HepG2 (cell line): ENCODE data around the gene WWTR1. TPM values are rescaled to one million over a fixed set of nuclear protein-coding genes. Genes with fewer than 3 reads are reported as not detected.

Experiments
- ATAC-seq: fragments of 200-7000 bp; cut with Tn5 transposase; 3 replicates; pipeline ENCODE4 v1.9.1; 2020; ENCODE audit warnings: mild to moderate bottlenecking, moderate library complexity
- BruUV-seq: library from RNA; stranded (reverse); fragments of 400-500 nt; replicated peaks from 2 replicates; lab custom pipeline; 2021; lab: Mats Ljungman, UMichigan
- CTCF ChIA-PET: fragments of 300-600 bp; formaldehyde crosslinking; extraction: SDS; loops from one replicate; lab custom pipeline; 2021; ENCODE audit warnings: low total read pairs, inconsistent platforms, low intra/inter-chr PET ratio; lab: Yijun Ruan, JAX
- POLR2A ChIA-PET: fragments of 350-600 bp; sonication (Branson Sonifier 250); formaldehyde crosslinking; loops from one replicate; lab custom pipeline; 2020; ENCODE audit warnings: antibody characterized with exemption, inconsistent platforms; lab: Yijun Ruan, JAX
- DNase-seq: peaks from one replicate; pipeline ENCODE4 v3.0.0-alpha.2; 2015; ENCODE audit warnings: low spot score
- FAIRE-seq: peaks from 3 replicates; lab custom pipeline; 2011; peaks lifted over from hg19 to GRCh38; lab: Jason Lieb, UNC
- H2AFZ ChIP-seq: one replicate; pipeline ENCODE4 v1.6.1; 2011; ENCODE audit warnings: low read length, inconsistent platforms
- H3K27ac ChIP-seq: fragments of 300-600 bp; 3 replicates; pipeline ENCODE4 v1.8.0; 2011; ENCODE audit warnings: mixed run types, mild to moderate bottlenecking, mixed read lengths, low read length, inconsistent platforms; ENCODE audit not compliant: insufficient read depth; ENCODE audit errors: extremely low read length
- H3K27me3 ChIP-seq, 2 experiments: fragments of 200-600 bp in 1 of 2; 2 replicates in 1 of 2; 3 replicates in 1 of 2; pipeline versions ENCODE4 v1.6.0 to v1.8.0; 2011; ENCODE audit warnings: low read length in 2 of 2, mild to moderate bottlenecking in 2 of 2, moderate library complexity in 2 of 2, inconsistent platforms in 1 of 2; ENCODE audit not compliant: insufficient read depth in 2 of 2, control insufficient read depth in 1 of 2
- H3K36me3 ChIP-seq, 2 experiments: fragments of 200-600 bp in 1 of 2; replicated peaks in 1 of 2; 2 replicates in 1 of 2; 3 replicates in 1 of 2; pipeline versions ENCODE4 v1.5.1 to v1.8.0; 2011; ENCODE audit warnings: low read length in 2 of 2, inconsistent platforms in 1 of 2; ENCODE audit not compliant: insufficient read depth in 2 of 2, control insufficient read depth in 1 of 2
- H3K4me1 ChIP-seq: 2 replicates; pipeline ENCODE4 v1.5.1; 2012; ENCODE audit warnings: low read length, inconsistent platforms; ENCODE audit not compliant: insufficient read depth
- H3K4me2 ChIP-seq: 2 replicates; pipeline ENCODE4 v1.6.0; 2011; ENCODE audit warnings: low read depth, low read length, inconsistent platforms
- H3K4me3 ChIP-seq, 3 experiments: fragments of 200-600 bp in 1 of 3; sonication (generic), shearing (Covaris generic) in 1 of 3; replicated peaks in 1 of 3; 2 replicates each; pipeline ENCODE4 v1.5.1; 2011 to 2016; ENCODE audit warnings: low read length in 3 of 3, inconsistent platforms in 2 of 3, low read depth in 2 of 3, mild to moderate bottlenecking in 2 of 3, control low read depth in 1 of 3, mixed read lengths in 1 of 3; ENCODE audit not compliant: insufficient read depth in 1 of 3
- H3K79me2 ChIP-seq: one replicate; pipeline ENCODE4 v1.6.1; 2011; ENCODE audit warnings: low read length, inconsistent platforms; ENCODE audit not compliant: insufficient read depth
- H3K9ac ChIP-seq: 2 replicates; pipeline ENCODE4 v1.6.0; 2011; ENCODE audit warnings: mild to moderate bottlenecking, low read depth, low read length, inconsistent platforms; ENCODE audit not compliant: insufficient read depth
- H3K9me3 ChIP-seq: 2 replicates; pipeline ENCODE4 v1.5.1; 2012; ENCODE audit warnings: mild to moderate bottlenecking, low read length
- H4K20me1 ChIP-seq: 2 replicates; pipeline ENCODE4 v1.6.0; 2011; ENCODE audit warnings: inconsistent platforms, mild to moderate bottlenecking, low read length, moderate library complexity; ENCODE audit not compliant: insufficient read depth
- HNRNPLL ChIP-seq: fragments of 200-400 bp; formaldehyde crosslinking; IDR thresholded peaks from 2 replicates; pipeline ENCODE4 v1.6.1; 2017; ENCODE audit warnings: mild to moderate bottlenecking, low read depth, low read length; ENCODE audit not compliant: poor library complexity, severe bottlenecking
- MAFK ChIP-seq, 2 experiments: IDR thresholded peaks in 1 of 2; conservative IDR thresholded peaks in 1 of 2; 2 replicates each; pipeline ENCODE4 v1.6.1; 2011; ENCODE audit warnings: improper control_type of control experiment in 2 of 2, low read length in 2 of 2
- MAZ ChIP-seq, 2 experiments: sonication (generic) in 1 of 2; formaldehyde crosslinking in 1 of 2; IDR thresholded peaks; 2 replicates each; pipeline versions ENCODE4 v1.5.0 to v1.6.1; 2012 to 2020; ENCODE audit warnings: low read depth in 2 of 2, mild to moderate bottlenecking in 2 of 2, borderline replicate concordance in 1 of 2, improper control_type of control experiment in 1 of 2, low read length in 1 of 2, missing genetic modification reagents in 1 of 2, moderate library complexity in 1 of 2
- RAD21 ChIP-seq: fragments of 450-650 bp; formaldehyde crosslinking; IDR thresholded peaks from 2 replicates; pipeline ENCODE4 v1.5.0; 2020; ENCODE audit warnings: mild to moderate bottlenecking
- SKI ChIP-seq: fragments of 450-650 bp; IDR thresholded peaks from one replicate; pipeline ENCODE4 v1.6.1; 2018; ENCODE audit warnings: mild to moderate bottlenecking; ENCODE audit not compliant: partially characterized antibody
- SMC3 ChIP-seq: IDR thresholded peaks from 2 replicates; pipeline ENCODE4 v1.6.1; 2011; ENCODE audit warnings: low read length, improper control_type of control experiment
- STAG1 ChIP-seq: sonication (generic); formaldehyde crosslinking; IDR thresholded peaks from 2 replicates; pipeline ENCODE4 v1.4.0; 2020; ENCODE audit warnings: missing genetic modification reagents
- ZC3H4 ChIP-seq: sonication (generic); formaldehyde crosslinking; IDR thresholded peaks from 2 replicates; pipeline ENCODE4 v1.4.0; 2020; ENCODE audit warnings: missing genetic modification reagents, borderline replicate concordance
- ZNF12 ChIP-seq: sonication (generic); formaldehyde crosslinking; IDR thresholded peaks from 2 replicates; pipeline ENCODE4 v1.5.0; 2020; ENCODE audit warnings: missing genetic modification reagents
- ZNF615 ChIP-seq: sonication (generic); formaldehyde crosslinking; IDR thresholded peaks from 2 replicates; pipeline ENCODE4 v1.5.0; 2020; ENCODE audit warnings: mild to moderate bottlenecking, missing genetic modification reagents, borderline replicate concordance
- ZNF891 ChIP-seq: sonication (generic); formaldehyde crosslinking; IDR thresholded peaks from 2 replicates; pipeline ENCODE4 v1.5.0; 2020; ENCODE audit warnings: mild to moderate bottlenecking, missing genetic modification reagents
- WGBS: methylation state at CpG from one replicate; pipeline ENCODE4 v1.1.6; 2017; ENCODE audit warnings: low lambda C conversion rate; 5-methylcytosine and 5-hydroxymethylcytosine counted together
- in situ Hi-C: cut with HindIII; loops from 2 replicates; pipeline ENCODE4 v1.10.0; 2017; ENCODE audit warnings: low pct_unique_long_range_greater_than_20kb; ENCODE audit not compliant: extremely low pct_ligation_motif_present
- intact Hi-C: fragments of 100-400 bp; cut with micrococcal nuclease; formaldehyde crosslinking; loops from one replicate; pipeline ENCODE4 v1.10.0; 2022; ENCODE audit not compliant: unreplicated experiment
- polyA plus RNA-seq, 8 experiments: library from polyadenylated mRNA; depleted of rRNA in 3 of 8; stranded (reverse) in 7 of 8; unstranded in 1 of 8; fragments of >200 nt; fragmentation: Illumina TruSeq in 4 of 8; extraction: Trizol in 4 of 8; gene quantifications; 2 replicates each; pipeline versions ENCODE4 v1.2.1 to v1.2.3, GENCODE V29; 2011 to 2016; ENCODE audit warnings: low read depth in 4 of 8, missing spikeins in 1 of 8, mixed read lengths in 1 of 8; ENCODE audit not compliant: insufficient read depth in 1 of 8
- total RNA-seq, 5 experiments: library from RNA; depleted of rRNA; stranded (reverse); fragments of >200 nt; fragmentation: Illumina TruSeq; extraction: Trizol; gene quantifications; 2 replicates each; pipeline ENCODE4 v1.2.3, GENCODE V29; 2016; ENCODE audit warnings: low read depth in 1 of 5
- TF ChIP-seq, protein P1 (sequence below): sonication (generic); formaldehyde crosslinking; IDR thresholded peaks from 2 replicates; pipeline ENCODE4 v1.5.0; 2020; ENCODE audit warnings: mild to moderate bottlenecking, missing genetic modification reagents, moderate library complexity
- TF ChIP-seq, protein P2 (sequence below): sonication (generic); formaldehyde crosslinking; conservative IDR thresholded peaks from 2 replicates; pipeline ENCODE4 v1.4.0; 2020; ENCODE audit warnings: missing genetic modification reagents

The WWTR1 gene
- total and polyA plus RNA-seq, 2 of the 13 experiments (the other 11 are each of a cell fraction or from before 2014, with no cell fraction given) = 19.7 to 139 TPM

GRCh38 chr3:149490260-149490971 is 167.4 kb downstream of the WWTR1 start:
- Histone ChIP-seq H3K79me2 (no peaks in the 10 kb centered on the region), H3K27me3 (no peaks in the 10 kb centered on the region), H4K20me1 (no peaks in the 10 kb centered on the region), H3K27ac (no peak overlapping the region), H3K4me1 (peaks cover 40% of the 10 kb centered on the region), H3K9me3 (no peaks in the 10 kb centered on the region), H3K4me2 (no peak overlapping the region), H3K9ac (no peak overlapping the region), H3K4me3 (no peak overlapping the region), H3K36me3 (no peaks in the 10 kb centered on the region), H2AFZ (no peak overlapping the region)
- BruUV-seq = no TSS peak
- intact Hi-C loops = loop anchor here (5.0 kb wide), 1 partner anchor 198 kb away; no protein-coding TSS in a partner anchor
- TF ChIP-seq ZNF12 (CRISPR knock-in tag) (peak; percentile 99), ZNF891 (CRISPR knock-in tag) (no peak), ZNF615 (CRISPR knock-in tag) (no peak)
- FAIRE-seq = no peak
- no peak for DNase-seq
- ATAC-seq = no peak
- ChIA-PET CTCF (no interaction called here), POLR2A (no interaction called here)
- in situ Hi-C loops = no loop called here

- FAIRE-seq (peak; percentile 23), DNase-seq (no peak), ATAC-seq (peak; percentile 37; the same call in 2 of the 3 replicates)
- no peaks in the 10 kb centered on the region for H3K9me3 ChIP-seq
- no peaks in the 10 kb centered on the region for H3K79me2 ChIP-seq
- no peak overlapping the region for H2AFZ ChIP-seq
- H3K36me3 ChIP-seq = no peaks in the 10 kb centered on the region
- in situ Hi-C loops (loop anchor here (10.0 kb wide), 2 partner anchors 364 to 534 kb away; partner anchors contain the start of gene HPS3), intact Hi-C loops (loop anchor here (2.0 to 10.0 kb wide), 3 partner anchors 96 to 214 kb away; no protein-coding TSS in a partner anchor)
- H3K4me2 ChIP-seq = no peak overlapping the region
- no peaks in the 10 kb centered on the region for H4K20me1 ChIP-seq
- H3K4me3 ChIP-seq = no peak overlapping the region
- BruUV-seq = no TSS peak
- no peak overlapping the region for H3K27ac ChIP-seq
- ChIA-PET CTCF (interaction anchor here (1.0 to 1.6 kb wide), 3 partner anchors 89 to 137 kb away, joined by 3 to 8 read pairs (median 6); no protein-coding TSS in a partner anchor), POLR2A (interaction anchor here (1.3 kb wide), 1 partner anchor 117 kb away, joined by 3 read pairs; no protein-coding TSS in a partner anchor)
- peaks cover 27% of the 10 kb centered on the region for H3K4me1 ChIP-seq
- H3K27me3 ChIP-seq = no peaks in the 10 kb centered on the region
- WGBS = 34% methylated on average over 6 of the region's 6 CpGs
- H3K9ac ChIP-seq = no peak overlapping the region
- TF ChIP-seq HNRNPLL = no peak
- no peak for TF ChIP-seq SKI
- TF ChIP-seq ZC3H4 (CRISPR knock-in tag) = no peak
- TF ChIP-seq, protein P1, sequence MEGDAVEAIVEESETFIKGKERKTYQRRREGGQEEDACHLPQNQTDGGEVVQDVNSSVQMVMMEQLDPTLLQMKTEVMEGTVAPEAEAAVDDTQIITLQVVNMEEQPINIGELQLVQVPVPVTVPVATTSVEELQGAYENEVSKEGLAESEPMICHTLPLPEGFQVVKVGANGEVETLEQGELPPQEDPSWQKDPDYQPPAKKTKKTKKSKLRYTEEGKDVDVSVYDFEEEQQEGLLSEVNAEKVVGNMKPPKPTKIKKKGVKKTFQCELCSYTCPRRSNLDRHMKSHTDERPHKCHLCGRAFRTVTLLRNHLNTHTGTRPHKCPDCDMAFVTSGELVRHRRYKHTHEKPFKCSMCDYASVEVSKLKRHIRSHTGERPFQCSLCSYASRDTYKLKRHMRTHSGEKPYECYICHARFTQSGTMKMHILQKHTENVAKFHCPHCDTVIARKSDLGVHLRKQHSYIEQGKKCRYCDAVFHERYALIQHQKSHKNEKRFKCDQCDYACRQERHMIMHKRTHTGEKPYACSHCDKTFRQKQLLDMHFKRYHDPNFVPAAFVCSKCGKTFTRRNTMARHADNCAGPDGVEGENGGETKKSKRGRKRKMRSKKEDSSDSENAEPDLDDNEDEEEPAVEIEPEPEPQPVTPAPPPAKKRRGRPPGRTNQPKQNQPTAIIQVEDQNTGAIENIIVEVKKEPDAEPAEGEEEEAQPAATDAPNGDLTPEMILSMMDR = peak; percentile 69
- TF ChIP-seq STAG1 (CRISPR knock-in tag) = peak; percentile 66
- TF ChIP-seq RAD21 (CRISPR knock-in tag) = peak; percentile 36; the same call in 1 of the 2 replicates
- TF ChIP-seq, protein P2, sequence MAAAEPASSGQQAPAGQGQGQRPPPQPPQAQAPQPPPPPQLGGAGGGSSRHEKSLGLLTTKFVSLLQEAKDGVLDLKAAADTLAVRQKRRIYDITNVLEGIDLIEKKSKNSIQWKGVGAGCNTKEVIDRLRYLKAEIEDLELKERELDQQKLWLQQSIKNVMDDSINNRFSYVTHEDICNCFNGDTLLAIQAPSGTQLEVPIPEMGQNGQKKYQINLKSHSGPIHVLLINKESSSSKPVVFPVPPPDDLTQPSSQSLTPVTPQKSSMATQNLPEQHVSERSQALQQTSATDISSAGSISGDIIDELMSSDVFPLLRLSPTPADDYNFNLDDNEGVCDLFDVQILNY = no peak
- peak; percentile 46; the same call in 1 of the 2 replicates for TF ChIP-seq SMC3
- 0 out of 2 replicates have a peak, but pooled peaks have one; percentile 43 for TF ChIP-seq MAZ (IDR thresholded peaks at IDR 0.05; ENCODE audit: borderline replicate concordance, low read depth, low read length)
- no peak for TF ChIP-seq MAZ (CRISPR knock-in tag; IDR thresholded peaks at IDR 0.05; ENCODE audit: low read depth)
- no peak for TF ChIP-seq MAFK (conservative IDR thresholded peaks at IDR 0.05 in 1 of 2, IDR thresholded peaks at IDR 0.05 in 1 of 2; ENCODE audit: low read length in 2 of 2)
Measured at GRCh38 chr3:149489060-149489690, 168.7 kb downstream of the WWTR1 start.
